ENCODE results near the gene HOXC10.

HOXC10 gene

GRCh38 chr12:54032086-54032619, 47.2 kb downstream of the HOXC10 start:
- Histone ChIP-seq H3K4me1 (ENCODE audit: low read length) (peaks cover 11% of the 10 kb centered on the region), H2AFZ (ENCODE audit: low read depth, low read length) (no peak overlapping the region), H3K9ac (ENCODE audit: low read length) (no peak overlapping the region), H3K27ac (ENCODE audit: low read length) (no peak overlapping the region), H3K27me3 (ENCODE audit: low read depth, low read length) (no peaks in the 10 kb centered on the region), H3K4me2 (ENCODE audit: low read length) (peak overlapping the region; percentile 64; the same call in 1 of the 2 replicates), H3K36me3 (replicated peaks; ENCODE audit: low read depth, low read length) (no peaks in the 10 kb centered on the region), H4K20me1 (ENCODE audit: insufficient read depth, low read length) (no peaks in the 10 kb centered on the region), H3K9me3 (ENCODE audit: insufficient read depth, low read length) (no peaks in the 10 kb centered on the region), H3K4me3 (ENCODE audit: low read length) (no peak overlapping the region), H3K79me2 (ENCODE audit: low read length) (no peaks in the 10 kb centered on the region)
- TF ChIP-seq, protein P1, sequence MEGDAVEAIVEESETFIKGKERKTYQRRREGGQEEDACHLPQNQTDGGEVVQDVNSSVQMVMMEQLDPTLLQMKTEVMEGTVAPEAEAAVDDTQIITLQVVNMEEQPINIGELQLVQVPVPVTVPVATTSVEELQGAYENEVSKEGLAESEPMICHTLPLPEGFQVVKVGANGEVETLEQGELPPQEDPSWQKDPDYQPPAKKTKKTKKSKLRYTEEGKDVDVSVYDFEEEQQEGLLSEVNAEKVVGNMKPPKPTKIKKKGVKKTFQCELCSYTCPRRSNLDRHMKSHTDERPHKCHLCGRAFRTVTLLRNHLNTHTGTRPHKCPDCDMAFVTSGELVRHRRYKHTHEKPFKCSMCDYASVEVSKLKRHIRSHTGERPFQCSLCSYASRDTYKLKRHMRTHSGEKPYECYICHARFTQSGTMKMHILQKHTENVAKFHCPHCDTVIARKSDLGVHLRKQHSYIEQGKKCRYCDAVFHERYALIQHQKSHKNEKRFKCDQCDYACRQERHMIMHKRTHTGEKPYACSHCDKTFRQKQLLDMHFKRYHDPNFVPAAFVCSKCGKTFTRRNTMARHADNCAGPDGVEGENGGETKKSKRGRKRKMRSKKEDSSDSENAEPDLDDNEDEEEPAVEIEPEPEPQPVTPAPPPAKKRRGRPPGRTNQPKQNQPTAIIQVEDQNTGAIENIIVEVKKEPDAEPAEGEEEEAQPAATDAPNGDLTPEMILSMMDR (IDR thresholded peaks at IDR 0.05; ENCODE audit: low read depth, low read length) = no peak
- no peak for TF ChIP-seq EZH2phosphoT487 (IDR thresholded peaks at IDR 0.05; ENCODE audit: low read depth)

DNA sequence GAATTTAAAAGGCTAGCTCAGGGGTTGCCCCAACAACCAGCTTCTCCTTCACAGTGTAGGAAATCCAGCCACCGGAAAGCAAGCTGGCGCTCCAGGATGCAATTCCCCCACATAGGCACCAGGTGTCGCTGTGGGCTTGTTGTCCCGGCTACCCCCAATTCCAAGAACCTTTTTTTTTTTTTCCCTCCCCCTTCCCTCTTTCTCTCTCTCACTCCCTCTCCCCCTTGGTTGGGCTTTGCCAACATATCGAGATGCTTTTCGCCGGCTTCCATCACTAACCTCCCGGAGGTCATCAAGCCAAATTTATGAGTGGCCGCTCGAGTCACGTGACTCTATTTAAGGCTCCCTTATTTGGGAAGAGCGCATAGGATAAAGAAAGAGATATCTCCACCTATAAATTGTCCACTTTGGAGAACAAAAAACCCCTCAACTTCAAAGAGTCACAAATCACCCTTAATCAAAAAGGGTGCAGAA, 47.7 kb downstream of the HOXC10 start, which contains the start of gene HOXC5:
Gene HOXC5 (plus strand): TSS at position 424 of the 474 bp plus-strand sequence. CDS start 73 bp downstream, outside the sequence.
- Histone ChIP-seq H3K27me3 (ENCODE audit: low read depth, low read length) (no peaks in the 10 kb centered on the region), H3K4me2 (ENCODE audit: low read length) (peak within 1 kb of the TSS; percentile 64), H3K36me3 (replicated peaks; ENCODE audit: low read depth, low read length) (no peaks in the 10 kb centered on the region), H2AFZ (ENCODE audit: low read depth, low read length) (no peak within 1 kb of the TSS), H3K79me2 (ENCODE audit: low read length) (no peaks in the 10 kb centered on the region), H3K9ac (ENCODE audit: low read length) (no peak within 1 kb of the TSS), H3K4me1 (ENCODE audit: low read length) (peaks cover 6% of the 10 kb centered on the region), H3K27ac (ENCODE audit: low read length) (no peak within 1 kb of the TSS), H4K20me1 (ENCODE audit: insufficient read depth, low read length) (no peaks in the 10 kb centered on the region), H3K4me3 (ENCODE audit: low read length) (peak within 1 kb of the TSS; percentile 63), H3K9me3 (ENCODE audit: insufficient read depth, low read length) (no peaks in the 10 kb centered on the region)
- TF ChIP-seq, protein P1 (IDR thresholded peaks at IDR 0.05; ENCODE audit: low read depth, low read length) = peak; percentile 95
- TF ChIP-seq EZH2phosphoT487 (IDR thresholded peaks at IDR 0.05; ENCODE audit: low read depth) = no peak

GRCh38 chr12:54033106-54033979, 48.4 kb downstream of the HOXC10 start:
- Histone ChIP-seq H3K4me2 (ENCODE audit: low read length) (peak overlapping the region; percentile 64; the same call in 1 of the 2 replicates), H3K4me3 (ENCODE audit: low read length) (peak overlapping the region; percentile 63; the same call in 1 of the 2 replicates), H3K4me1 (ENCODE audit: low read length) (0 out of 2 replicates have a peak, but pooled peaks cover 3% of the 10 kb centered on the region), H2AFZ (ENCODE audit: low read depth, low read length) (no peak overlapping the region), H3K79me2 (ENCODE audit: low read length) (no peaks in the 10 kb centered on the region), H3K27ac (ENCODE audit: low read length) (no peak overlapping the region), H3K36me3 (replicated peaks; ENCODE audit: low read depth, low read length) (no peaks in the 10 kb centered on the region), H4K20me1 (ENCODE audit: insufficient read depth, low read length) (no peaks in the 10 kb centered on the region), H3K9me3 (ENCODE audit: insufficient read depth, low read length) (no peaks in the 10 kb centered on the region), H3K9ac (ENCODE audit: low read length) (no peak overlapping the region), H3K27me3 (ENCODE audit: low read depth, low read length) (no peaks in the 10 kb centered on the region)
- no peak for TF ChIP-seq EZH2phosphoT487 (IDR thresholded peaks at IDR 0.05; ENCODE audit: low read depth)
- TF ChIP-seq, protein P1 (IDR thresholded peaks at IDR 0.05; ENCODE audit: low read depth, low read length) = no peak
